Measurements from ENCODE around the gene TBC1D21.

GRCh38 chr15:73879426-73879825 is 6.1 kb downstream of the TBC1D21 start:
- TF ChIP-seq POLR2A (IDR thresholded peaks at IDR 0.05; ENCODE audit: low read depth, low read length): no peak
- TF ChIP-seq TAF1 (IDR thresholded peaks at IDR 0.05; ENCODE audit: low read depth, low read length): no peak
- TF ChIP-seq POLR2AphosphoS5 (IDR thresholded peaks at IDR 0.05; ENCODE audit: low read depth, low read length): no peak
- TF ChIP-seq SPI1 (IDR thresholded peaks at IDR 0.05; ENCODE audit: low read depth, low read length): no peak
